Natural killer cell (primary cell): ENCODE measurements around the gene PPP2R5C. TPM values are rescaled to one million over a fixed set of nuclear protein-coding genes. Genes with fewer than 3 reads are reported as not detected.

Source experiments
- ATAC-seq, 3 donors: fragments of 150-1000 bp in 2 of 3; fragments of 200-7000 bp in 1 of 3; cut with Tn5 transposase; 1 replicate in 1 of 3; 2 replicates in 2 of 3; pipeline ENCODE4 v1.10.0; 2021; ENCODE audit warnings: mild to moderate bottlenecking in 2 of 3, moderate library complexity in 2 of 3
- DNase-seq, 2 donors: peaks; one replicate each; pipeline versions ENCODE4 v3.0.0 to v3.0.0-alpha.2; 2013 to 2021; ENCODE audit warnings: mixed read lengths in 1 of 2
- H3K27ac ChIP-seq: one replicate; pipeline ENCODE4 v1.5.1; 2013; ENCODE audit warnings: mild to moderate bottlenecking, low read length
- H3K27me3 ChIP-seq: one replicate; pipeline ENCODE4 v1.6.1; 2013; ENCODE audit warnings: low read length; ENCODE audit not compliant: control insufficient read depth, insufficient read depth
- H3K36me3 ChIP-seq: one replicate; pipeline ENCODE4 v1.6.1; 2013; ENCODE audit warnings: low read length; ENCODE audit not compliant: control insufficient read depth, insufficient read depth
- H3K4me1 ChIP-seq: one replicate; pipeline ENCODE4 v1.6.1; 2013; ENCODE audit warnings: low read length; ENCODE audit not compliant: control insufficient read depth, insufficient read depth
- H3K4me3 ChIP-seq: one replicate; pipeline ENCODE4 v1.5.1; 2013; ENCODE audit warnings: low read length
- H3K9me3 ChIP-seq: one replicate; pipeline ENCODE4 v1.6.1; 2013; ENCODE audit warnings: low read length; ENCODE audit not compliant: control insufficient read depth, insufficient read depth
- H3K27ac Mint-ChIP-seq, 2 donors: one replicate each; pipeline ENCODE4 v1.8.0; 2022; ENCODE audit warnings: mild to moderate bottlenecking in 2 of 2, mixed read lengths in 2 of 2, moderate library complexity in 1 of 2
- H3K27me3 Mint-ChIP-seq, 2 donors: one replicate each; pipeline ENCODE4 v1.8.0; 2022; ENCODE audit warnings: low read depth in 2 of 2, mixed read lengths in 2 of 2
- H3K36me3 Mint-ChIP-seq: one replicate; pipeline ENCODE4 v1.8.0; 2022; ENCODE audit warnings: mixed read lengths
- H3K4me1 Mint-ChIP-seq, 2 donors: one replicate each; pipeline ENCODE4 v1.8.0; 2022; ENCODE audit warnings: mixed read lengths in 2 of 2
- H3K4me3 Mint-ChIP-seq: one replicate; pipeline ENCODE4 v1.8.0; 2022; ENCODE audit warnings: mild to moderate bottlenecking, moderate library complexity, mixed read lengths
- H3K9me3 Mint-ChIP-seq, 2 donors: one replicate each; pipeline ENCODE4 v1.8.0; 2022; ENCODE audit warnings: mixed read lengths in 2 of 2
- WGBS: methylation state at CpG from one replicate; pipeline ENCODE4 v1.1.7; 2013; ENCODE audit warnings: missing lambda C conversion rate; ENCODE audit not compliant: insufficient coverage; 5-methylcytosine and 5-hydroxymethylcytosine counted together
- intact Hi-C: fragments of 100-400 bp; cut with micrococcal nuclease; formaldehyde crosslinking; loops from one replicate; pipeline ENCODE4 v1.14.2; 2022
- total RNA-seq, 4 donors: library from RNA; stranded (reverse); fragments of 120-200 nt in 1 of 4; gene quantifications; one replicate each; pipeline versions ENCODE4 v1.2.3 to v1.2.4, GENCODE V29; 2013 to 2022
- TF ChIP-seq, protein P1 (sequence below): fragments of 200-600 bp; IDR thresholded peaks from one replicate; pipeline ENCODE4 v1.8.0; 2022; ENCODE audit warnings: antibody characterized with exemption

The PPP2R5C gene
- total RNA-seq, 3 donors from 2014 or later (not counting 1 experiment from before 2014, with no cell fraction given), result 716 to 779 (median 736) TPM

DNA sequence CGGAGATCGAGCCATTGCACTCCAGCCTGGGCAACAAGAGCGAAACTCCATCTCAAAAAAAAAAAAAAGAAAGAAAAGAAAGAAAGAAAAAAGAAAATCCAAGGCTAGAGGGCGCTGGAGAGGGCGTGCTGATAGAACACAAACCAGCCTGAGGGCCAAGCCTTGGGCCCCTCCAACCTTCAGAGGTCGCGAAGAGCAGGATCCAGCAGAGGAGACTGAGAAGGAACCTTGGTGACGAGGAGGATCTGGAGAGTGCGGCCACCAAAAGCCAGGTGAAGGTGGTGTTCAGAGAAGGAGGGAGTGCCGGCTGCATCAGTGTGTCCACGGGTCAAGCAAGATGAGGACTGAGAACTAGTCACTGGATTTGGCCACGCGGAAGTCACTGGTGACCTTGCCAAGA is 198.7 kb downstream of the PPP2R5C start:
- peak overlapping the region in 1 of 2 donors; percentile 67 for H3K27ac Mint-ChIP-seq
- ATAC-seq, result no peak
- no peaks in the 10 kb centered on the region for H3K36me3 ChIP-seq
- peak in 1 of 2 donors; percentile 63 for DNase-seq
- H3K9me3 Mint-ChIP-seq, result no peaks in the 10 kb centered on the region
- peaks cover 18 to 20% of the 10 kb centered on the region in 2 donors for H3K4me1 Mint-ChIP-seq
- WGBS, result 62% methylated on average over 12 of the region's 13 CpGs
- H3K4me3 ChIP-seq, result no peak overlapping the region
- no peak overlapping the region for H3K27ac ChIP-seq
- H3K9me3 ChIP-seq, result no peaks in the 10 kb centered on the region
- H3K27me3 ChIP-seq, result no peaks in the 10 kb centered on the region
- intact Hi-C loops, result loop anchor here (5.0 kb wide), 2 partner anchors 188 to 357 kb away; partner anchors contain the start of gene ZNF839
- no peaks in the 10 kb centered on the region for H3K36me3 Mint-ChIP-seq
- H3K4me3 Mint-ChIP-seq, result no peak overlapping the region
- H3K27me3 Mint-ChIP-seq, result peaks cover 0 to 2% of the 10 kb centered on the region in 2 donors
- peaks cover 12% of the 10 kb centered on the region for H3K4me1 ChIP-seq
- TF ChIP-seq, protein P1, sequence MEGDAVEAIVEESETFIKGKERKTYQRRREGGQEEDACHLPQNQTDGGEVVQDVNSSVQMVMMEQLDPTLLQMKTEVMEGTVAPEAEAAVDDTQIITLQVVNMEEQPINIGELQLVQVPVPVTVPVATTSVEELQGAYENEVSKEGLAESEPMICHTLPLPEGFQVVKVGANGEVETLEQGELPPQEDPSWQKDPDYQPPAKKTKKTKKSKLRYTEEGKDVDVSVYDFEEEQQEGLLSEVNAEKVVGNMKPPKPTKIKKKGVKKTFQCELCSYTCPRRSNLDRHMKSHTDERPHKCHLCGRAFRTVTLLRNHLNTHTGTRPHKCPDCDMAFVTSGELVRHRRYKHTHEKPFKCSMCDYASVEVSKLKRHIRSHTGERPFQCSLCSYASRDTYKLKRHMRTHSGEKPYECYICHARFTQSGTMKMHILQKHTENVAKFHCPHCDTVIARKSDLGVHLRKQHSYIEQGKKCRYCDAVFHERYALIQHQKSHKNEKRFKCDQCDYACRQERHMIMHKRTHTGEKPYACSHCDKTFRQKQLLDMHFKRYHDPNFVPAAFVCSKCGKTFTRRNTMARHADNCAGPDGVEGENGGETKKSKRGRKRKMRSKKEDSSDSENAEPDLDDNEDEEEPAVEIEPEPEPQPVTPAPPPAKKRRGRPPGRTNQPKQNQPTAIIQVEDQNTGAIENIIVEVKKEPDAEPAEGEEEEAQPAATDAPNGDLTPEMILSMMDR, result peak; percentile 29

DNA sequence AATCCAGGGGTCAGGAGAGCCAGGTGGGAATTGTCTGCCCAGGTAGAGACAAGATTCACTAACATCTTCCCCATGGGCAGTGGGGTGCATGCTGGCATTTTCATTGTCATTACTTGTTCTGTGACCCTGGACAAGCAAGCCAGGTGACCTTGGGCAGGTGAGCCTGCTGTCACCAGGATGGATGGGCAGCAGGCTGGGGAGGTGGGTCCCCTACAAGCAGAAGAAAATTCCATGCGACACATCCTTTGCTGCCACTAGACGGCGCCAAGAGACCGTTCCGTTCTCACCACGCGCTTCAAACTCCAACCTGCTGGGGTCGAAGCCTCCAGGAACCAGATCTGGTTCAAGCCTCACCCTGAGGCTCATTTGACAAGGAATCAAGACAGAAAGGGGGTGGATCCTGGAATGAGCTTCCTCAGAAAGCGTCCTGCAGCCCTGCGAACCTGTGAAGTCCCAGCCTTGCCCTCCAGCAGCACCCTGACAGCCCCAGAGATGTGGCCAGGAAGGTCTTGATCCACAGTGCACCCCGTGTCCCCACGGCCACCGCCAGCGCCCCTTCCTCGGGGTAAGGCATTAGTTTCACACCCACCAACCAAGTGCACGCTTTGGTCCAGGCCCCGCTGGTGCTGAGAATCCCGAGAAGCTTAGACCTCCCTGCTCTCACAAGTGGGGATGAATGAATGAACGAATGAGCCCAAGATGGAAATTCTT is 199.7 kb downstream of the PPP2R5C start:
- Histone ChIP-seq H3K9me3 (no peaks in the 10 kb centered on the region), H3K36me3 (no peaks in the 10 kb centered on the region), H3K27me3 (no peaks in the 10 kb centered on the region), H3K27ac (no peak overlapping the region), H3K4me3 (no peak overlapping the region), H3K4me1 (peaks cover 18% of the 10 kb centered on the region)
- Mint-ChIP-seq H3K27me3 (peaks cover 0 to 2% of the 10 kb centered on the region in 2 donors), H3K27ac (peak overlapping the region in 1 of 2 donors; percentile 67), H3K9me3 (no peaks in the 10 kb centered on the region), H3K36me3 (no peaks in the 10 kb centered on the region), H3K4me3 (peak overlapping the region; percentile 50), H3K4me1 (peaks cover 20 to 27% of the 10 kb centered on the region in 2 donors)
- TF ChIP-seq, protein P1, result peak; percentile 78
- ATAC-seq (peak; percentile 23 to 48 (median 38)), DNase-seq (peak; percentile 69 to 91)
- intact Hi-C loops, result loop anchor here (1.0 to 5.0 kb wide), 4 partner anchors 135 to 356 kb away; partner anchors contain the start of gene ZNF839
- 18% methylated on average over 16 of the region's 19 CpGs for WGBS

DNA sequence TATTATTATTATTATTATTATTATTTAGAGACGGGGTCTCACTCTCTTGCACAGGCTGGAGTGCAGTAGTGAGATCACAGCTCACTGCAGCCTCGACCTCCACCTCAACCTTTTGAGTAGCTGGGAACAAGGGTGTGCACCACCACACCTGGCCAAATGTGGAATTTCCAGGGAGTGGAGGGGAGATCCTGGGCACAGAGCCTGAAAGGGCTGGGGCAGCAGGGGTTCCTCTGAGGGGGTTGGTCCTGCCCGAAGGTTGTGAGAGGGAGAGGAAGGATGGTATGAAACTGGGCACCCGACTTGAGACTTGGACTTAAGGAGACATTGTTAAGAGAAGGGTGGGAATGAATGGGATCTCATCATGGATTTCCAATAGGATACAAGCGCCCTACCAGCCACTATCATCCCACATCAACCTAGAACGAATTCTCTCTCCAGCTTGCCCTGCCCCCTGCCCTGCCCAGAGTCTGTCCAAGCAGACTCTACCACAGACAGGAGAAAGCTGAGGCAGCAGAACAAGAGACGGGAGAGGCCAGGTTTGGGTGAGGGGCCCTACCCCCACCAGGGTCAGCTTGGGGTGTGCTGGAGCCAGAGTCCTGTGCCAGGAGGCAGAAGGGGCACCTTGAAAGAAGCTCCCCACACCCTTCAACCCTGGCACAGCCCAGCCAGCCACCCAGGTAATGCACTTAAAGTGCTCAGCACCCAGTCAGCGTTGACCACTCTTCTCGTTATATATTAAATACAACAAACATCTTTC is 200.4 kb downstream of the PPP2R5C start:
- peaks cover 18% of the 10 kb centered on the region for H3K4me1 ChIP-seq
- DNase-seq (no peak), ATAC-seq (no peak)
- no peak overlapping the region for H3K27ac ChIP-seq
- no peaks in the 10 kb centered on the region for H3K9me3 Mint-ChIP-seq
- H3K36me3 Mint-ChIP-seq, result no peaks in the 10 kb centered on the region
- no peaks in the 10 kb centered on the region for H3K27me3 ChIP-seq
- H3K4me3 ChIP-seq, result no peak overlapping the region
- H3K9me3 ChIP-seq, result no peaks in the 10 kb centered on the region
- intact Hi-C loops, result loop anchor here (1.0 to 5.0 kb wide), 4 partner anchors 134 to 355 kb away; partner anchors contain the start of gene ZNF839
- H3K27me3 Mint-ChIP-seq, result peaks cover 0 to 2% of the 10 kb centered on the region in 2 donors
- H3K4me1 Mint-ChIP-seq, result peaks cover 23 to 31% of the 10 kb centered on the region in 2 donors
- no peak overlapping the region for H3K4me3 Mint-ChIP-seq
- no peaks in the 10 kb centered on the region for H3K36me3 ChIP-seq
- no peak overlapping the region for H3K27ac Mint-ChIP-seq
- TF ChIP-seq, protein P1, result no peak
- 91% methylated on average over 9 of the region's 9 CpGs for whole genome bisulfite sequencing
